HepG2 (cell line): ENCODE measurements around the gene CAPS. TPM values are rescaled to one million over a fixed set of nuclear protein-coding genes. Genes with fewer than 3 reads are reported as not detected.

Experiments used
- AGO1 ChIP-seq: fragments of 200-400 bp; formaldehyde crosslinking; IDR thresholded peaks from 2 replicates; pipeline ENCODE4 v1.6.1; 2017; ENCODE audit warnings: mild to moderate bottlenecking, low read depth, low read length, moderate library complexity; ENCODE audit not compliant: poor library complexity, severe bottlenecking
- ATF5 ChIP-seq: sonication (generic); formaldehyde crosslinking; IDR thresholded peaks from 2 replicates; pipeline ENCODE4 v1.4.0; 2020; ENCODE audit warnings: mild to moderate bottlenecking, low read depth, missing genetic modification reagents
- IKZF4 ChIP-seq: sonication (generic); formaldehyde crosslinking; IDR thresholded peaks from 2 replicates; pipeline ENCODE4 v1.5.1; 2020; ENCODE audit warnings: borderline replicate concordance, mild to moderate bottlenecking, low read depth, missing genetic modification reagents; ENCODE audit errors: not compliant biosample characterization
- NFIC ChIP-seq: IDR thresholded peaks from 2 replicates; pipeline ENCODE4 v1.6.1; 2012; ENCODE audit warnings: mild to moderate bottlenecking, low read length, inconsistent platforms
- NFRKB ChIP-seq: fragments of 450-650 bp; IDR thresholded peaks from 2 replicates; pipeline ENCODE4 v1.6.1; 2017
- NR1H2 ChIP-seq: sonication (generic); formaldehyde crosslinking; IDR thresholded peaks from 2 replicates; pipeline ENCODE4 v1.8.1; 2022; ENCODE audit warnings: low read depth, missing genetic modification reagents, borderline replicate concordance
- TAF15 ChIP-seq: fragments of 200-400 bp; formaldehyde crosslinking; IDR thresholded peaks from one replicate; pipeline ENCODE4 v1.6.1; 2018; ENCODE audit warnings: mild to moderate bottlenecking, low read depth, low read length; ENCODE audit not compliant: poor library complexity, severe bottlenecking
- TCF12 ChIP-seq, 2 experiments: fragments of 450-650 bp in 1 of 2; sonication (generic) in 1 of 2; formaldehyde crosslinking in 1 of 2; IDR thresholded peaks; 2 replicates each; pipeline versions ENCODE4 v1.6.1 to v1.8.0; 2017 to 2022; ENCODE audit warnings: antibody characterized with exemption in 1 of 2, mild to moderate bottlenecking in 1 of 2, missing genetic modification reagents in 1 of 2, moderate library complexity in 1 of 2
- THYN1 ChIP-seq: sonication (generic); formaldehyde crosslinking; IDR thresholded peaks from 2 replicates; pipeline ENCODE4 v1.8.1; 2023; ENCODE audit warnings: low read depth, mild to moderate bottlenecking, moderate library complexity, missing genetic modification reagents, borderline replicate concordance
- ZFP36L1 ChIP-seq: sonication (generic); formaldehyde crosslinking; IDR thresholded peaks from 2 replicates; pipeline ENCODE4 v1.8.0; 2022; ENCODE audit warnings: mild to moderate bottlenecking, missing genetic modification reagents, moderate library complexity
- ZNF205 ChIP-seq: IDR thresholded peaks from 2 replicates; pipeline ENCODE4 v1.6.1; 2018; ENCODE audit warnings: missing biosample characterization, missing genetic modification reagents
- ZNF451 ChIP-seq: sonication (generic); formaldehyde crosslinking; IDR thresholded peaks from 2 replicates; pipeline ENCODE4 v1.5.0; 2020; ENCODE audit warnings: mild to moderate bottlenecking, missing genetic modification reagents
- ZNF629 ChIP-seq: sonication (generic); formaldehyde crosslinking; conservative IDR thresholded peaks from 2 replicates; pipeline ENCODE4 v1.5.0; 2020; ENCODE audit warnings: missing genetic modification reagents
- ZNF691 ChIP-seq: sonication (generic); formaldehyde crosslinking; IDR thresholded peaks from 2 replicates; pipeline ENCODE4 v1.4.0; 2020; ENCODE audit warnings: missing genetic modification reagents, low read depth, mild to moderate bottlenecking, borderline replicate concordance
- ZNF83 ChIP-seq: sonication (generic); formaldehyde crosslinking; IDR thresholded peaks from 2 replicates; pipeline ENCODE4 v1.4.0; 2020; ENCODE audit warnings: missing genetic modification reagents, mild to moderate bottlenecking, borderline replicate concordance
- polyA plus RNA-seq, 8 experiments: library from polyadenylated mRNA; depleted of rRNA in 3 of 8; stranded (reverse) in 7 of 8; unstranded in 1 of 8; fragments of >200 nt; fragmentation: Illumina TruSeq in 4 of 8; extraction: Trizol in 4 of 8; gene quantifications; 2 replicates each; pipeline versions ENCODE4 v1.2.1 to v1.2.3, GENCODE V29; 2011 to 2016; ENCODE audit warnings: low read depth in 4 of 8, missing spikeins in 1 of 8, mixed read lengths in 1 of 8; ENCODE audit not compliant: insufficient read depth in 1 of 8
- total RNA-seq, 5 experiments: library from RNA; depleted of rRNA; stranded (reverse); fragments of >200 nt; fragmentation: Illumina TruSeq; extraction: Trizol; gene quantifications; 2 replicates each; pipeline ENCODE4 v1.2.3, GENCODE V29; 2016; ENCODE audit warnings: low read depth in 1 of 5
- TF ChIP-seq, protein P1 (sequence below): sonication (generic); formaldehyde crosslinking; IDR thresholded peaks from 2 replicates; pipeline ENCODE4 v1.4.0; 2020; ENCODE audit warnings: missing genetic modification reagents, borderline replicate concordance
- TF ChIP-seq, protein P2 (sequence below): IDR thresholded peaks from 2 replicates; pipeline ENCODE4 v1.6.1; 2012; ENCODE audit warnings: low read length, improper control_type of control experiment
- TF ChIP-seq, protein P3 (sequence below): IDR thresholded peaks from 2 replicates; pipeline ENCODE4 v1.6.1; 2016; ENCODE audit warnings: mild to moderate bottlenecking, missing biosample characterization, missing genetic modification reagents

The CAPS gene
- total and polyA plus RNA-seq, 2 of the 13 experiments (the other 11 are each of a cell fraction or from before 2014, with no cell fraction given) = 3.1 TPM

GRCh38 chr19:5961969-5962945 lies 48.2 kb downstream of the CAPS start (continued):
- TF ChIP-seq, protein P1, sequence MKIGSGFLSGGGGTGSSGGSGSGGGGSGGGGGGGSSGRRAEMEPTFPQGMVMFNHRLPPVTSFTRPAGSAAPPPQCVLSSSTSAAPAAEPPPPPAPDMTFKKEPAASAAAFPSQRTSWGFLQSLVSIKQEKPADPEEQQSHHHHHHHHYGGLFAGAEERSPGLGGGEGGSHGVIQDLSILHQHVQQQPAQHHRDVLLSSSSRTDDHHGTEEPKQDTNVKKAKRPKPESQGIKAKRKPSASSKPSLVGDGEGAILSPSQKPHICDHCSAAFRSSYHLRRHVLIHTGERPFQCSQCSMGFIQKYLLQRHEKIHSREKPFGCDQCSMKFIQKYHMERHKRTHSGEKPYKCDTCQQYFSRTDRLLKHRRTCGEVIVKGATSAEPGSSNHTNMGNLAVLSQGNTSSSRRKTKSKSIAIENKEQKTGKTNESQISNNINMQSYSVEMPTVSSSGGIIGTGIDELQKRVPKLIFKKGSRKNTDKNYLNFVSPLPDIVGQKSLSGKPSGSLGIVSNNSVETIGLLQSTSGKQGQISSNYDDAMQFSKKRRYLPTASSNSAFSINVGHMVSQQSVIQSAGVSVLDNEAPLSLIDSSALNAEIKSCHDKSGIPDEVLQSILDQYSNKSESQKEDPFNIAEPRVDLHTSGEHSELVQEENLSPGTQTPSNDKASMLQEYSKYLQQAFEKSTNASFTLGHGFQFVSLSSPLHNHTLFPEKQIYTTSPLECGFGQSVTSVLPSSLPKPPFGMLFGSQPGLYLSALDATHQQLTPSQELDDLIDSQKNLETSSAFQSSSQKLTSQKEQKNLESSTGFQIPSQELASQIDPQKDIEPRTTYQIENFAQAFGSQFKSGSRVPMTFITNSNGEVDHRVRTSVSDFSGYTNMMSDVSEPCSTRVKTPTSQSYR (CRISPR knock-in tag) = peak; percentile 75; the same call in 1 of the 2 replicates
- TF ChIP-seq NR1H2 (peak; percentile 79; the same call in 1 of the 2 replicates), ZFP36L1 (CRISPR knock-in tag) (0 out of 2 replicates have a peak, but pooled peaks have one; percentile 44), NFIC (peak; percentile 78), TAF15 (no peak), TCF12 (IDR thresholded peaks at IDR 0.05) (no peak), TCF12 (CRISPR knock-in tag; IDR thresholded peaks at IDR 0.05) (0 out of 2 replicates have a peak, but pooled peaks have one; percentile 94), THYN1 (no peak), ZNF691 (CRISPR knock-in tag) (peak; percentile 60; the same call in 1 of the 2 replicates), IKZF4 (CRISPR knock-in tag) (no peak), ZNF629 (CRISPR knock-in tag) (peak; percentile 51; the same call in 1 of the 2 replicates), ZNF83 (CRISPR knock-in tag) (peak; percentile 70; the same call in 1 of the 2 replicates), NFRKB (no peak), ZNF451 (CRISPR knock-in tag) (0 out of 2 replicates have a peak, but pooled peaks have one; percentile 38), ATF5 (CRISPR knock-in tag) (no peak), ZNF205 (CRISPR knock-in tag) (peak; percentile 95), AGO1 (no peak)
- TF ChIP-seq, protein P2, sequence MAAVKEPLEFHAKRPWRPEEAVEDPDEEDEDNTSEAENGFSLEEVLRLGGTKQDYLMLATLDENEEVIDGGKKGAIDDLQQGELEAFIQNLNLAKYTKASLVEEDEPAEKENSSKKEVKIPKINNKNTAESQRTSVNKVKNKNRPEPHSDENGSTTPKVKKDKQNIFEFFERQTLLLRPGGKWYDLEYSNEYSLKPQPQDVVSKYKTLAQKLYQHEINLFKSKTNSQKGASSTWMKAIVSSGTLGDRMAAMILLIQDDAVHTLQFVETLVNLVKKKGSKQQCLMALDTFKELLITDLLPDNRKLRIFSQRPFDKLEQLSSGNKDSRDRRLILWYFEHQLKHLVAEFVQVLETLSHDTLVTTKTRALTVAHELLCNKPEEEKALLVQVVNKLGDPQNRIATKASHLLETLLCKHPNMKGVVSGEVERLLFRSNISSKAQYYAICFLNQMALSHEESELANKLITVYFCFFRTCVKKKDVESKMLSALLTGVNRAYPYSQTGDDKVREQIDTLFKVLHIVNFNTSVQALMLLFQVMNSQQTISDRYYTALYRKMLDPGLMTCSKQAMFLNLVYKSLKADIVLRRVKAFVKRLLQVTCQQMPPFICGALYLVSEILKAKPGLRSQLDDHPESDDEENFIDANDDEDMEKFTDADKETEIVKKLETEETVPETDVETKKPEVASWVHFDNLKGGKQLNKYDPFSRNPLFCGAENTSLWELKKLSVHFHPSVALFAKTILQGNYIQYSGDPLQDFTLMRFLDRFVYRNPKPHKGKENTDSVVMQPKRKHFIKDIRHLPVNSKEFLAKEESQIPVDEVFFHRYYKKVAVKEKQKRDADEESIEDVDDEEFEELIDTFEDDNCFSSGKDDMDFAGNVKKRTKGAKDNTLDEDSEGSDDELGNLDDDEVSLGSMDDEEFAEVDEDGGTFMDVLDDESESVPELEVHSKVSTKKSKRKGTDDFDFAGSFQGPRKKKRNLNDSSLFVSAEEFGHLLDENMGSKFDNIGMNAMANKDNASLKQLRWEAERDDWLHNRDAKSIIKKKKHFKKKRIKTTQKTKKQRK = no peak
- TF ChIP-seq, protein P3, sequence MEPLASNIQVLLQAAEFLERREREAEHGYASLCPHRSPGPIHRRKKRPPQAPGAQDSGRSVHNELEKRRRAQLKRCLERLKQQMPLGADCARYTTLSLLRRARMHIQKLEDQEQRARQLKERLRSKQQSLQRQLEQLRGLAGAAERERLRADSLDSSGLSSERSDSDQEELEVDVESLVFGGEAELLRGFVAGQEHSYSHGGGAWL (CRISPR knock-in tag) = peak; percentile 46; the same call in 1 of the 2 replicates
